Osteocyte (in vitro differentiated cells): Measurements from ENCODE around the gene CPLANE1. TPM values are rescaled to one million over a fixed set of nuclear protein-coding genes. Genes with fewer than 3 reads are reported as not detected.
"Not testable (repeated sequence)": the region's sequence is repeated elsewhere in the genome, so short reads cannot be mapped to it uniquely, and the experiment has no call there.

Experiments
- DNase-seq: peaks from one replicate; pipeline ENCODE4 v3.0.0; 2021; ENCODE audit warnings: mixed read lengths; ENCODE audit not compliant: unreplicated experiment; ENCODE audit errors: extremely low spot score
- H3K27ac Mint-ChIP-seq: one replicate; pipeline ENCODE4 v1.8.0; 2021; ENCODE audit warnings: mild to moderate bottlenecking, mixed read lengths; ENCODE audit not compliant: unreplicated experiment
- H3K27me3 Mint-ChIP-seq: one replicate; pipeline ENCODE4 v1.8.0; 2021; ENCODE audit warnings: mixed read lengths; ENCODE audit not compliant: unreplicated experiment
- H3K36me3 Mint-ChIP-seq: one replicate; pipeline ENCODE4 v1.8.0; 2021; ENCODE audit warnings: mixed read lengths; ENCODE audit not compliant: unreplicated experiment
- H3K4me1 Mint-ChIP-seq: one replicate; pipeline ENCODE4 v1.8.0; 2021; ENCODE audit warnings: mixed read lengths; ENCODE audit not compliant: unreplicated experiment
- H3K4me3 Mint-ChIP-seq: one replicate; pipeline ENCODE4 v1.8.0; 2021; ENCODE audit warnings: mild to moderate bottlenecking, moderate library complexity, mixed read lengths; ENCODE audit not compliant: unreplicated experiment
- H3K9me3 Mint-ChIP-seq: one replicate; pipeline ENCODE4 v1.8.0; 2021; ENCODE audit warnings: mixed read lengths; ENCODE audit not compliant: unreplicated experiment
- CTCF ChIP-seq: fragments of 200-600 bp; sonication (generic); IDR thresholded peaks from 2 replicates; pipeline ENCODE4 v1.5.0; 2021; ENCODE audit warnings: antibody characterized with exemption, mild to moderate bottlenecking, moderate library complexity
- total RNA-seq: library from RNA; stranded (reverse); gene quantifications from 2 replicates; pipeline ENCODE4 v1.2.1, GENCODE V29; 2021

CPLANE1 gene
- total RNA-seq, 1 donor from 2014 or later: 33.7 TPM

- H3K36me3 Mint-ChIP-seq: peaks cover 47% of the 10 kb centered on the region
- no peaks in the 10 kb centered on the region for H3K9me3 Mint-ChIP-seq
- no peak for TF ChIP-seq CTCF
- no peak overlapping the region for H3K4me3 Mint-ChIP-seq
- H3K27ac Mint-ChIP-seq: no peak overlapping the region
- H3K27me3 Mint-ChIP-seq: no peaks in the 10 kb centered on the region
- no peak for DNase-seq
- no peaks in the 10 kb centered on the region for H3K4me1 Mint-ChIP-seq
Measured at GRCh38 chr5:37153661-37154060, 95.5 kb downstream of the CPLANE1 start.

- no peak overlapping the region for H3K27ac Mint-ChIP-seq
- peaks cover 57% of the 10 kb centered on the region for H3K36me3 Mint-ChIP-seq
- peaks cover 8% of the 10 kb centered on the region for H3K9me3 Mint-ChIP-seq
- TF ChIP-seq CTCF: no peak
- DNase-seq: no peak
- H3K27me3 Mint-ChIP-seq: no peaks in the 10 kb centered on the region
- no peak overlapping the region for H3K4me3 Mint-ChIP-seq
- no peaks in the 10 kb centered on the region for H3K4me1 Mint-ChIP-seq
Measured at GRCh38 chr5:37146896-37147295, 102.3 kb downstream of the CPLANE1 start.

- no peaks in the 10 kb centered on the region for H3K27me3 Mint-ChIP-seq
- no peak overlapping the region for H3K27ac Mint-ChIP-seq
- H3K36me3 Mint-ChIP-seq: peaks cover 55% of the 10 kb centered on the region
- H3K4me1 Mint-ChIP-seq: peaks cover 1% of the 10 kb centered on the region
- peaks cover 15% of the 10 kb centered on the region for H3K9me3 Mint-ChIP-seq
- TF ChIP-seq CTCF: no peak
- H3K4me3 Mint-ChIP-seq: no peak overlapping the region
- DNase-seq: no peak
Measured at GRCh38 chr5:37136694-37137093, 112.5 kb downstream of the CPLANE1 start.

- not testable (repeated sequence) for H3K4me1 Mint-ChIP-seq, H3K27me3 Mint-ChIP-seq, H3K27ac Mint-ChIP-seq, DNase-seq, H3K4me3 Mint-ChIP-seq
- Mint-ChIP-seq H3K36me3 (peaks cover 47% of the 10 kb centered on the region), H3K9me3 (peaks cover 17% of the 10 kb centered on the region)
Measured at GRCh38 chr5:37135312-37135711, 113.9 kb downstream of the CPLANE1 start.

GRCh38 chr5:37133939-37134338 lies 115.2 kb downstream of the CPLANE1 start:
- DNase-seq: no peak
- no peak for TF ChIP-seq CTCF

GRCh38 chr5:37132646-37133045 lies 116.5 kb downstream of the CPLANE1 start:
- no peak for DNase-seq
- H3K4me3 Mint-ChIP-seq: no peak overlapping the region
- H3K9me3 Mint-ChIP-seq: peaks cover 24% of the 10 kb centered on the region
- no peak for TF ChIP-seq CTCF
- H3K27ac Mint-ChIP-seq: no peak overlapping the region
- no peaks in the 10 kb centered on the region for H3K27me3 Mint-ChIP-seq
- H3K36me3 Mint-ChIP-seq: peaks cover 59% of the 10 kb centered on the region
- H3K4me1 Mint-ChIP-seq: peaks cover 1% of the 10 kb centered on the region

More at GRCh38 chr5:37133939-37134338, 115.2 kb downstream of the CPLANE1 start:
- Mint-ChIP-seq H3K36me3 (peaks cover 59% of the 10 kb centered on the region), H3K4me3 (no peak overlapping the region), H3K27ac (no peak overlapping the region), H3K4me1 (peaks cover 1% of the 10 kb centered on the region), H3K27me3 (no peaks in the 10 kb centered on the region), H3K9me3 (peaks cover 28% of the 10 kb centered on the region)
